NCI-H345 (cell line): ENCODE results near the gene ASIC1.

ENCODE experiments used
- DNase-seq: peaks from one replicate; lab custom pipeline; 2025; lab: John Stamatoyannopoulos, UW

The ASIC1 gene

DNA sequence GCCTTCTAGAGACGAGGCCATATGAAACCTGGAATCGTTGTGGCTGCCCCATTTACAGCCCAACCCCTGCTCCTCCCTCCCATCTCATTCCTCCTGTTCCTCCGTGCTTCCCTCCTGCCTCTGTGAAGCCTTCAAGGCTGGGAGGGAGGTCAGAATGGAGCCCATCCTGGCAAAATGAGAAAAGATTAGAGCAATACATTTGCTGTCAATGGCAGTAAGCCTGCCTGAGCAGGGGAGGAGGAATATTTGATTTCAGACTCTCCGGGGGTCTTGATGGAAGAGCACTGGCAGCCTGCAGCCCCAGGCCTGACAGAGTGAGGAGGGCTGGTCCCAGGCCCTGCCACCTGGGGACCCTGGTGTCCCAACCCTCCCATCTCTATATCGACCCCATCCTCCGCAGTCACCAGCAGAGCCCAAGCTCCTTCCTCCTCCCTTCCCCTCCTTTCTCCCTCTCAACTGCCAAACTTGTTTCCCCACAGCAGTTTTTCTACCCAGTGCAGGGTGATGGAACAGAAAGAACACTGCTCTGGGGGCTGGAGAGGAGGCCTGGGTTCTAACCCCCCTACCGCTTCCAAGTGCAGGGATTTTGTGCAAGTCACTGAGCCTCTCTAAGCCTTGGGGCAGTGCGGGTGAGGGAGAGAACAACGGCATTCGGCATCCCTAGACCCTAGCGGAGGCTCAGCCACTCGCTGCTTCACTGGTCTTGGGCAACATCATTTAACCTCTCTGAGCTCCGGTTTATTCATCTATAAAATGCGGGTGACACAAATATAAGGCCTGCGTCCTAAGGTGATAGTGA, 16.1 kb upstream of the ASIC1 start:
- no peak for DNase-seq

- DNase-seq = no peak
Observed at GRCh38 chr12:50041962-50042361, 15.4 kb upstream of the ASIC1 start.

- no peak for DNase-seq
Observed at GRCh38 chr12:50042693-50043092, 14.7 kb upstream of the ASIC1 start.

GRCh38 chr12:50043308-50043707, 14.1 kb upstream of the ASIC1 start:
- DNase-seq = no peak

DNA sequence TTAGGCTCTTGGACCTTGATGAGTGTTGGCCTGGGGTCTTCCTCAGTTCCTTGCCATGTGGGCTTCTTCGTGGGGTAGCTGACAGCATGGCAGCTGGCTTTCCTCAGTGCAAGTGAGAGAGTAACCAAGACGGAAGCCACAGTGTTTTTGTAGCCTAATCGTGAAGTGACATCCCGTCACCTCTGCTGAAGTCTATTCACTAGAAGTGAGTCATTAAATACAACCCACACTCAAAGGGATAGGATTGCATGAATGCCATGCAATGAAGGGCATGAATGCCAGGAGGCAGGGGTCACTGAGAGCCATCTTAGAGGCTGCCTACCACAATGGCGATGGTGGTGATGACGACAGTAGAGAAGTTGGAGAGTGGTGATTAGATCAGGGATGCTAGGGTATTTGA, 13.5 kb upstream of the ASIC1 start:
- no peak for DNase-seq

DNA sequence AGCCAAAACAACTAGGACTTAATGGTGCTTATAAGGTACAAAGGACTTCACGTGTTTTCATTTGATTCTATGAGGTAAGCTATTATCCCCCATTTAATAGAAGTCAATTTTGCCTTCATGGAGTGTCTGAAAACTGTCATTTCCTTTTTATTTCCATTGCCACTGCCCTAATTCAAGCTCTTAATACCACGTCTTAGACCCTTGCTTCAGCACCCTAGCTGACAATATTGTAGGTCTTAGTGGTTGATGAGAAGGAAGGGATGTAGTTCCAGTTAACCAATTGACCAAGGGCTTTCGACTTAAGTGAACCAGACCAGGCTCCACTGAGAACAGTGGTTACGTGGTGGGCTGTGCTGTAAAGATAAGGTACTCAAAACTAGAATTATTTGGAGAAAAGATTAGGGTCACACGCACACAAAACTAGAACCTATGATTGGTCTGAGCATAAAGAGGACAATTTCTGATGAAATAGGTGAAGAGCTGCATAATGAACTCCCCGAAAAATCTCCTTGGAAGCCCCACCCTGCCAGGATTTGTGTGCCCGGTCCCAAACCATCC, 9.6 kb upstream of the ASIC1 start:
- DNase-seq = no peak

DNA sequence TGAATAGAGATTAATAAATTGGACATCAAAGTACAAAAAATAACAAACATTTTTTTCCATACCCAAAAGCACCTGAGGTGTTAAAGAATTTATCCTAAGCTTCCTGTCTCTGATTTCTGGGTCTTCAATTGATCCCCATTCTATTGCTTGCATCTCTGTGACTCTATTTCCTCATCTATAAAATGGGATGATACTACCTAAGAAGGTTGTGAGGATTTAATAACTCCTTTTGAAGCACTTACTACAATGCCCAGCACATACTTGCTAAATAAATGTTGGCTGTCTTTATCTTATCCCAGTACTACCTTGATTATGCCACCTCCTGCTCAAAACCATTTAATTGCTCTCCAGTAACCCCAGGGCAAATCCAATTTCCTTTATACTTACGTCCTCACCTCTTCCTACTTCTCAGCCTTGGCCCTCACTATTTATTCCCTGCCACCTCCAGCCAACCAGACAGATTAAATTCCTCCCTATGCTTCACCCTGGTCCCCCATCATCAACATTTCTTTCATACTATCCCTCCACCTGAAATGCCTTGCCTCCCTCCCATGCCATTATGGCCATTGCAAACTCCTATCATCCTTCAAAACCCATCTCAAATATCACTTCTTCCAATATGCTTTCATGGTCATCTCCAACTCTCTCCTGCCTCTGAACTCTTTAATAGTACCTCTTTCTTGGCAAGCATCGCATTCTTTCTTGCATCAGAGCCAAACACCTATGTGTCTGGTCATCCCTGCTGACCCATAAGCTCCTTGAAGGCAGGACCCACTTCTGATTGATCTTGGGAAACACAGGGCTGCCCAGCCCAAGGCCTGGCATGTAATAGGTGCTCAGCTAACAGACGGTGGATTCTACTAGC, 7.9 kb upstream of the ASIC1 start:
- DNase-seq = no peak

- DNase-seq = no peak
Observed at GRCh38 chr12:50050119-50050385, 7.3 kb upstream of the ASIC1 start.

GRCh38 chr12:50050410-50051098, 6.8 kb upstream of the ASIC1 start:
- no peak for DNase-seq

DNA sequence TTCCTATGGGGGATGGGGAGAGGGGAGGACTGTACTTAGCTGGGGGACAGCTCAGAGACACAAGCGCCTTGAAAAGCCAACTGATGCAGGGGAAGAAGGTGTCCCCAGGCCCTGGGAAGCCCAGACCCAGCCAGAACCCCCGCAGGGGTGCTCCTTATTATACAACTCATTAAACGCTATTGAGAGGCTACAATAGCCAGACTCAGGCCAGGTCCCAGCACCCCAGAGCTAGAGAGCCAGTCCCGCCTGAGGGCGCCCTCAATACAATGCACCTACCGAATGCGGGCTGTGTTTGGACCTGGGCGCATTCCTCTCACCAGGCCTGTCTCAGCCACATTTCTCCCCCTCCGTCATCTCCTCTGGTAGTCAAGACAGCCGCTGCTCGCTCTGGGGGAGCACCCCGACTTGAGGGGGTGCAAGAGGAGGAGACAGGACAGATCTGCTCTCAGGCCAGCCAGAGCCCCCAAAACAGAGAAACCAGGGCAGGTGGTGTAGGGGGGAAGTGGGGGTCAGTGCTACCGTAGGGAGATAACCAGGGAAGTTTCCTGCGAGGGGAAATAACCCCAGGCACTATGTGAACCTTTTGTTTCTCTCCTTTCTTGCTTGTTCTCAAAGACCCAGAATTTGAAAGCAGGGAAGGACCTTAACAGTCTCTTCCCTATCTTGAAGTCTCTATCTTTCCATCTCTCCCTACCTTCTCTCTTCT, 6.1 kb upstream of the ASIC1 start:
- DNase-seq = no peak

- DNase-seq = no peak
Observed at GRCh38 chr12:50052544-50052943, 4.9 kb upstream of the ASIC1 start.

DNA sequence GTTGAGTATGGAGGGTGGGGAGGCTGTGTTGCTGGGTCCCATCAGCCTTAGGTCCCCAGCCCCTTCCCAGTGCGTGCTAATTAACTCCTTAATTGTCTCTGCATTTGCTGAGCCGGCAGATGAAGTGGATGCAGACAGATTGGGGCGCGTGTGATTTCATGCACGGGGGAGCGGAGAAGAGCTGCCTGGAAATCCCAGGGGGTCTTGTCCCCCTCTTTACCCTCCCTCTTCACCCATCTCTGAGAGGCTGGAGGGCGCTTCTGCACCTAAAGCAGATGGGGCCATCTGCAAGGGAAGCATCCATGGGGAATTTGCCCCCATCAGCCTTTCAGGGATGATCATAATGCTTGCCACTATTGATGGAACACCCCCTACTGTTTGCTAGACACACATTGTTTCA, 4.4 kb upstream of the ASIC1 start:
- DNase-seq = no peak

DNA sequence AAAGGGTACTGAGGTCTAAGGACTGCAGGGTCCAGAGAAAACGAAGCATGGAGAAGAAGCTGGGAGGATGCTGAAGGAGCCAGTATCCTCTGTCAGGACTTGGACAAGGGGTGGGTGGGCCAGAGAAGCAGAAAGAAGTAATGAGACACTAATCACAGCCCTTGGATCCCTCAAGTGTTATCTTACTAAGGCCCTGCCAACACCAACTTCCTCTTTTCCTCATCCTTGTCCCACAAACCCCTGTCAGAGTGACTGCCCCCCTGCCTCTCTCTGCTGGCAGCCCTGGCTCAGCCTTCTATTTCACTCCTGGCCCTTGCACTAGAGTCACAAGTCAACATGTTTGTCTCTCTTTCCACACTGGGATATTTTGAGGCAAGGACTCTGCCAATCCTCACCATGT, 3.8 kb upstream of the ASIC1 start:
- DNase-seq = no peak

DNA sequence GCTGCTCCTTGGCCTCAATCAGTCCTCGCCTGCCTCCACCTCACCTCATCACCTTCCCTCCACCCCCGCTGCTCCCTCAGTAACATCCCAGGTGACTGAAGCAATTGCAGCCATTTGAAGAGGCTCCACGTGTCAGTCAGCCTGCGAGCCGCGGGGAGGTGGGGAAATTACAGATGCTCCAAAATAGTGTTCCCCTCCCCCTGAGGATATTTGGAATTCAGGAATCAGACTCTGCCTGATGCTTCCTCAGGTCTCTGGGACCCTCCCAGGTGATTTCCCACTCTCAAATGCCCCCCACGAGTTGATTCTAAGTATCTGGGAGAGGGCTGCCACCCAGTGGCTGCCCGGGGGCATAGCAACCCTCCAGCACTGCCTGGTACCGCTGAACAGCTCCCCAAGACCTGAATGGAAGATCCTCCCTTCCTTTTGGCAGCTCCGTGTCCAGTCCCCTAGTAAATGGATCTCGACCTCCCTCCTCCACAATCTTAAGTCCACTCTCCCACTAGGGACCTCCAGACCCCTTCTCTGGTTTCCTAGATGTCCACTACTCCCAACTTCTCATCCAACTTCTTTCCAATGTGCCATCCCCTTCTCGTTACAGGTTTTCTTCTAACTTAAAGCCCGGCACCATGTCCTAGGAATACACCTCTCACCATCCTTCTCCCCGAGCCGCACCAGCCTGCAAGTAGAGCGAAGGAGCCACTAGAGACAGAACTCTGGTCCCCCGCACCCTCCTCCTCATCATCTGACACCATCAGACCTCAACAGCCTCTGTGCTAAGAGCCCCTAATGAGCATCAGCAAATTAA, 1.4 kb upstream of the ASIC1 start:
- DNase-seq = peak; percentile 4

DNA sequence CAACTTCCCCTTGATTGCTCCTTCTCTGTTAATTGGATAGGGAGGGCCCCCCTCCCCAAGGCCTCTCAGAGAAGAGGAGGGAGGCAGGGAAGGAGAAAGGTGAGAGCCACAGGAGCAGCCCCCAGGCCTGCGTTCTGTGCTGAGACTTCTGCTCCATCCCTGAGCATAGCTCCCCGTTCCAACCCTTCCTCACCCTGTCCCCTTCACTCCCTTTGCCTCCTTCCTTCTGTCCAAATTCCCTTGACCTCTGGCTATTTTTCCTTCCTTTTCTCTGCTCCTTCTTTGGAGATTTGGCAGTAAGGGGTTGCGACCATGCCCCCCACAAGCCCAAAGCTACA, 788 bp upstream of the ASIC1 start:
- no peak for DNase-seq

- no peak for DNase-seq
Observed at GRCh38 chr12:50057896-50058670, 687 bp downstream of the ASIC1 start.

DNA sequence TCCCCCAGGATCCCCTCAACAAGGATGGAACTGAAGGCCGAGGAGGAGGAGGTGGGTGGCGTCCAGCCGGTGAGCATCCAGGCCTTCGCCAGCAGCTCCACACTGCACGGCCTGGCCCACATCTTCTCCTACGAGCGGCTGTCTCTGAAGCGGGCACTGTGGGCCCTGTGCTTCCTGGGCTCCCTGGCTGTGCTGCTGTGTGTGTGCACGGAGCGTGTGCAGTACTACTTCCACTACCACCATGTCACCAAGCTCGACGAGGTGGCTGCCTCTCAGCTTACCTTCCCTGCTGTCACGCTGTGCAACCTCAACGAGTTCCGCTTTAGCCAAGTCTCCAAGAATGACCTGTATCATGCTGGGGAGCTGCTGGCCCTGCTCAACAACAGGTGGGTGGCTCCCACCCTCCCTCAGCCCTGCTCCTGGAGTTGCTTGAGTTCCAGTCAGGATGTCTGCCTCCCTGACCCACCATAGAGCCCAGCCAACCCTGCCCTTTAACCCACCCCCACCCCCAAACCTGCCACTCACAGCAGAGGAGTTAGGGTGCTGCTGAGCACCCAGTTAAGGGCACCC, 1.4 kb downstream of the ASIC1 start:
- DNase-seq = no peak

DNA sequence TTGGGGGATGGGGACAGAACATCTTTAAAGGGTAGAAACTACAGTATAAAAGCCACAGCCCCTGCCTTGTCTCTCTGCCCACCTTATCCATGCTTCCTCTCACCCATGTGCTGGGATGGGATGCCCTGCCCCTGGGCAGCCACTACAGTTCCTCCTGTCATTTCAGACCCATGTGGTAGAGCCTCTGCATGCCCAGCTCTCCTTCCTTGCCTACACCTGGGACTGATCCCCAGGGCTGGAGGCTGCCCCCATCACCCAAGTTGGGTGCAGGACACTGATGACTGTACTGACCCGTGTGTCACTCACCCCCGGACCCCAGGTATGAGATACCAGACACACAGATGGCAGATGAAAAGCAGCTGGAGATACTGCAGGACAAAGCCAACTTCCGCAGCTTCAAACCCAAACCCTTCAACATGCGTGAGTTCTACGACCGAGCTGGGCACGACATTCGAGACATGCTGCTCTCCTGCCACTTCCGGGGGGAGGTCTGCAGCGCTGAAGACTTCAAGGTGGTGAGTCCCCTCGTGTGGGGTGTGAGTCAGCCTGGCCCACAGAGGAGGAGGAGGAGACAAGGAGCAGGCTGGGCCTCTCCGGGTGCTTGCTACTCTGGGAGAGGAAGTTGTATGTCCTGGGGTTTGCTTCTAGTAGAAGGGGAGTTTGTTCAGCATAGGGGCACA, 2.2 kb downstream of the ASIC1 start:
- no peak for DNase-seq

GRCh38 chr12:50060120-50060468, 2.7 kb downstream of the ASIC1 start:
- DNase-seq = no peak

GRCh38 chr12:50061171-50061570, 3.8 kb downstream of the ASIC1 start:
- no peak for DNase-seq
